ENCODE data around the gene SMARCA4. TPM values are rescaled to one million over a fixed set of nuclear protein-coding genes. Genes with fewer than 3 reads are reported as not detected.
"Not testable (repeated sequence)": the region's sequence is repeated elsewhere in the genome, so short reads cannot be mapped to it uniquely, and the experiment has no call there.

SMARCA4 gene
- total RNA-seq, 4 donors from 2014 or later, result 68.3 to 208 (median 114) TPM

- Histone ChIP-seq H3K36me3 (peaks cover 0 to 12% (median 0%) of the 10 kb centered on the region in 3 donors), H3K27ac (peak overlapping the region; percentile 81 to 99 (median 97)), H3K9me3 (peaks cover 0 to 8% (median 0%) of the 10 kb centered on the region in 4 donors), H3K4me1 (peaks cover 0 to 54% (median 12%) of the 10 kb centered on the region in 4 donors), H3K4me3 (peak overlapping the region in 1 of 4 donors; percentile 0), H3K27me3 (no peaks in the 10 kb centered on the region)
- no peak for TF ChIP-seq CTCF (IDR thresholded peaks at IDR 0.05)
- TF ChIP-seq POLR2A (IDR thresholded peaks at IDR 0.05), result no peak
- DNase-seq, result no peak
Measured at GRCh38 chr19:11094520-11094894, 133.7 kb downstream of the SMARCA4 start.

GRCh38 chr19:11096210-11096841 is 135.5 kb downstream of the SMARCA4 start:
- peak overlapping the region in 1 of 4 donors; percentile 12 for H3K4me3 ChIP-seq
- no peak for TF ChIP-seq POLR2A (IDR thresholded peaks at IDR 0.05)
- TF ChIP-seq CTCF (IDR thresholded peaks at IDR 0.05), result no peak
- peaks cover 0 to 5% (median 0%) of the 10 kb centered on the region in 4 donors for H3K9me3 ChIP-seq
- H3K27me3 ChIP-seq, result no peaks in the 10 kb centered on the region
- peak overlapping the region; percentile 81 to 99 (median 96) for H3K27ac ChIP-seq
- H3K36me3 ChIP-seq, result peaks cover 0 to 26% (median 0%) of the 10 kb centered on the region in 3 donors
- DNase-seq, result no peak
- peaks cover 0 to 52% (median 12%) of the 10 kb centered on the region in 4 donors for H3K4me1 ChIP-seq

- not testable (repeated sequence) for H3K9me3 ChIP-seq, DNase-seq, H3K27me3 ChIP-seq, H3K4me3 ChIP-seq
- Histone ChIP-seq H3K36me3 (peaks cover 0 to 36% (median 0%) of the 10 kb centered on the region in 3 donors), H3K27ac (peak overlapping the region in 2 of 4 donors; percentile 24 to 35), H3K4me1 (peaks cover 0 to 41% (median 9%) of the 10 kb centered on the region in 4 donors)
Measured at GRCh38 chr19:11097367-11097766, 136.5 kb downstream of the SMARCA4 start.

GRCh38 chr19:11098327-11098726 is 137.5 kb downstream of the SMARCA4 start:
- Histone ChIP-seq H3K4me3 (no peak overlapping the region), H3K27me3 (no peaks in the 10 kb centered on the region), H3K4me1 (peaks cover 0 to 32% (median 9%) of the 10 kb centered on the region in 4 donors), H3K27ac (no peak overlapping the region), H3K9me3 (peaks cover 0 to 5% (median 0%) of the 10 kb centered on the region in 4 donors), H3K36me3 (peaks cover 0 to 46% (median 0%) of the 10 kb centered on the region in 3 donors)
- TF ChIP-seq CTCF (IDR thresholded peaks at IDR 0.05), result no peak
- TF ChIP-seq POLR2A (IDR thresholded peaks at IDR 0.05), result no peak
- no peak for DNase-seq

GRCh38 chr19:11098861-11099260 is 138.0 kb downstream of the SMARCA4 start:
- H3K9me3 ChIP-seq, result peaks cover 0 to 5% (median 0%) of the 10 kb centered on the region in 4 donors
- no peak for TF ChIP-seq CTCF (IDR thresholded peaks at IDR 0.05)
- TF ChIP-seq POLR2A (IDR thresholded peaks at IDR 0.05), result no peak
- H3K27me3 ChIP-seq, result no peaks in the 10 kb centered on the region
- peaks cover 0 to 50% (median 0%) of the 10 kb centered on the region in 3 donors for H3K36me3 ChIP-seq
- no peak overlapping the region for H3K4me3 ChIP-seq
- H3K4me1 ChIP-seq, result peaks cover 0 to 26% (median 9%) of the 10 kb centered on the region in 4 donors
- H3K27ac ChIP-seq, result no peak overlapping the region
- DNase-seq, result no peak

GRCh38 chr19:11100049-11100448 is 139.2 kb downstream of the SMARCA4 start:
- no peak for TF ChIP-seq POLR2A (IDR thresholded peaks at IDR 0.05)
- TF ChIP-seq CTCF (IDR thresholded peaks at IDR 0.05), result no peak
- Histone ChIP-seq H3K4me1 (peaks cover 0 to 19% (median 7%) of the 10 kb centered on the region in 4 donors), H3K27me3 (no peaks in the 10 kb centered on the region), H3K27ac (no peak overlapping the region), H3K36me3 (peaks cover 0 to 56% (median 0%) of the 10 kb centered on the region in 3 donors), H3K9me3 (peaks cover 0 to 5% (median 0%) of the 10 kb centered on the region in 4 donors), H3K4me3 (no peak overlapping the region)
- DNase-seq, result no peak

All from Peyer's patch (tissue), 4 donors.